ENCODE measurements around the gene FBXO24. TPM values are rescaled to one million over a fixed set of nuclear protein-coding genes. Genes with fewer than 3 reads are reported as not detected.
"Not testable (repeated sequence)": the region's sequence is repeated elsewhere in the genome, so short reads cannot be mapped to it uniquely, and the experiment has no call there.

The FBXO24 gene, protein sequence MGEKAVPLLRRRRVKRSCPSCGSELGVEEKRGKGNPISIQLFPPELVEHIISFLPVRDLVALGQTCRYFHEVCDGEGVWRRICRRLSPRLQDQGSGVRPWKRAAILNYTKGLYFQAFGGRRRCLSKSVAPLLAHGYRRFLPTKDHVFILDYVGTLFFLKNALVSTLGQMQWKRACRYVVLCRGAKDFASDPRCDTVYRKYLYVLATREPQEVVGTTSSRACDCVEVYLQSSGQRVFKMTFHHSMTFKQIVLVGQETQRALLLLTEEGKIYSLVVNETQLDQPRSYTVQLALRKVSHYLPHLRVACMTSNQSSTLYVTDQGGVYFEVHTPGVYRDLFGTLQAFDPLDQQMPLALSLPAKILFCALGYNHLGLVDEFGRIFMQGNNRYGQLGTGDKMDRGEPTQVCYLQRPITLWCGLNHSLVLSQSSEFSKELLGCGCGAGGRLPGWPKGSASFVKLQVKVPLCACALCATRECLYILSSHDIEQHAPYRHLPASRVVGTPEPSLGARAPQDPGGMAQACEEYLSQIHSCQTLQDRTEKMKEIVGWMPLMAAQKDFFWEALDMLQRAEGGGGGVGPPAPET
- total RNA-seq: 1 to 10 TPM; 1.4 to 2.1 TPM

DNA sequence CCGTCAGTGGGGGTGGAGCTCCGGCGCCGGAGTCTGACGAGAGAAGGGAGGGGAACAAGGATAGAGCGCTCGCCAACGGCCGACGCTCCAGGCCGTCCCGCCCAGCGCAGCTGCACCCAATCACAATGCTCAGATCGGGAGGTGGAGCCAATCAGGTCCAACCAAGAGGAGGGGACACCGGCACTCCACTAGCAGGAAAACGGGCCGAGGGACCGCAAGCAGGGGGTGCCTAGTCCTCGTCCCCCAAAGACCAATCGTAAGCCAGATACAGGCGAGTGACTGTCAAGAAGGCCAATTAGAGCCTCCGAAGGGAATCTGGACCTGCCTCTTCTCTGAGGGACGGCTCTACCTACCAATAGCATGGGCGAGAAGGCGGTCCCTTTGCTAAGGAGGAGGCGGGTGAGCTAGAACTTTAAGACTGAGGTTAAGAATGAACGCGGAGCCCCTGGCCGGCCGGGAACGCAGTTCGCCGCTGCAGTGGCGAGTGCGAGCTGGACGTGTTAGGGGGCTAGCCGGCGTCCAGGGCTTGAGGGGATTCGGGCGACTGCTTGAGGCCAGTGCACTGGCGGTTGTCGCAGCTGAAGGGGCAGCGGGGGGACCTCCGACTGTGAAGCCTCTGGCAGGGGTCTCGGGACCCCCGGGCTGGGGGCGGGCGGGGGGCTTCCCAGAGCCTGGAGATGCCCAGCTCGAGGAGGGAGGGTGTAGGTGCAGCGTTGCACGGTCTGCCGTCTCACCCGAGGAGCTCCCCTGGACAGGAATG lies at the start of gene FBXO24:
TSS of gene FBXO24 (plus strand) at position 63 of the 760 bp plus-strand sequence. CDS start at position 361, 298 bp downstream.
- H3K36me3 Mint-ChIP-seq (ENCODE audit: low read depth): peaks cover 2% of the 10 kb centered on the region
- H3K4me3 Mint-ChIP-seq: peak within 1 kb of the TSS; percentile 78
- DNase-seq: peak; percentile 100
- ChIA-PET POLR2A (interaction anchor here (0.6 to 2.7 kb wide), 19 partner anchors 9 to 366 kb away, joined by 3 to 13 read pairs (median 4); partner anchors contain the start of genes AGFG2, MEPCE, MOSPD3 and POP7), CTCF (interaction anchor here (0.7 to 4.2 kb wide), 25 partner anchors 8 to 266 kb away, joined by 3 to 19 read pairs (median 4); partner anchors contain the start of genes AGFG2, GIGYF1, MEPCE and MOSPD3)
- peak; percentile 86 for ATAC-seq
- peak within 1 kb of the TSS; percentile 82 for H3K27ac Mint-ChIP-seq
- H3K9me3 Mint-ChIP-seq (ENCODE audit: low read depth): no peaks in the 10 kb centered on the region
- H3K27me3 Mint-ChIP-seq: peaks cover 4% of the 10 kb centered on the region
- intact Hi-C loops (cut with DNase I, micrococcal nuclease): loop anchor here (1.0 to 5.0 kb wide), 17 partner anchors 18 to 666 kb away; partner anchors contain the start of genes AGFG2 (in 2 of the 2), GNB2 (in 2 of the 2), MOSPD3 (in 2 of the 2) and TSC22D4 (in 2 of the 2)
- H3K4me1 Mint-ChIP-seq: peaks cover 26% of the 10 kb centered on the region

DNA sequence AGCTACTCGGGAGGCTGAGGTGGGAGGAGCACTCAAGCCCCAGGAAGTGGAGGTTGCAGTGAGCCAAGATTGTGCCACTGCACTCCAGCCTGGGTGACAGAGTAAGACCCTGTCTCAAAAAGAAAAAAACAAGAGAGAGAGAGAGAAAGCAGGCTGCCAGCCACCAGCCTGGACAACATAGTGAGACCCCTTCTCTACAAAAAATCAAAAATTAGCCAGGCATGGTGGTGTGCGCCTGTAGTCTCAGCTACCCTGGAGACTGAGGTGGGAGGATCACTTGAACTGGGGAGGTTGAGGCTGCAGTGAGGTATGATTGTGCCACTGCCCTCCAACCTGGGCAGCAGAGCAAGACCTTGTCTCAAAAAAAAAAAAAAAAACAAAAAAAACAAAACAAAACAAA lies 49.4 kb upstream of the FBXO24 start:
- peaks cover 13% of the 10 kb centered on the region for H3K36me3 Mint-ChIP-seq (ENCODE audit: low read depth)
- H3K27me3 Mint-ChIP-seq; intact Hi-C loops (cut with DNase I, micrococcal nuclease); H3K9me3 Mint-ChIP-seq (ENCODE audit: low read depth); H3K4me3 Mint-ChIP-seq; ATAC-seq; POLR2A ChIA-PET; H3K27ac Mint-ChIP-seq; DNase-seq: not testable (repeated sequence)
- H3K4me1 Mint-ChIP-seq: peaks cover 21% of the 10 kb centered on the region
- CTCF ChIA-PET: interaction anchor here (0.6 to 1.5 kb wide), 2 partner anchors 9 to 22 kb away, joined by 3 to 4 read pairs; no protein-coding TSS in a partner anchor

DNA sequence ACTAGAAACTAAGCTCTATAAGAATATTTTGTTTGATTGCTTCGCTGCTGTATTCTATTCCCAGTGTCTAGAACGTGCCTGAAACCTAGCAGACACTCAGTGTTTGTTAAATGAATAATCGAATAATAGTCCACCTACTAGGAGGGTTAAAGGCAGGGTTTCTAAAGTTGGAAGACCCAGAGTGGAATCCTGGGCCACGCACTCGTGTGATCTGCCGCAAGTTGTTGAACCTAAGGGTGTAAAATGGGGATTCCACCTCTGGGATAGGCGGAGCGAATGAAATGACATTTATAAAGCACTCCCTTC lies 47.8 kb upstream of the FBXO24 start:
- Mint-ChIP-seq H3K9me3 (ENCODE audit: low read depth) (no peaks in the 10 kb centered on the region), H3K4me3 (peak overlapping the region; percentile 98), H3K27me3 (no peaks in the 10 kb centered on the region), H3K27ac (peak overlapping the region; percentile 93), H3K4me1 (peaks cover 37% of the 10 kb centered on the region), H3K36me3 (ENCODE audit: low read depth) (peaks cover 13% of the 10 kb centered on the region)
- no peak for ATAC-seq
- intact Hi-C loops (cut with DNase I, micrococcal nuclease): loop anchor here (1.0 kb wide), 3 partner anchors 21 to 102 kb away; partner anchors contain the start of genes PPP1R35 (in 1 of the 2) and TSC22D4 (in 1 of the 2)
- POLR2A ChIA-PET: interaction anchor here (1.2 to 1.5 kb wide), 2 partner anchors 21 to 45 kb away, joined by 3 to 4 read pairs; no protein-coding TSS in a partner anchor
- DNase-seq: no peak
- CTCF ChIA-PET: interaction anchor here (0.7 to 1.7 kb wide), 6 partner anchors 20 to 167 kb away, joined by 3 to 9 read pairs (median 4); partner anchors contain the start of gene POP7

DNA sequence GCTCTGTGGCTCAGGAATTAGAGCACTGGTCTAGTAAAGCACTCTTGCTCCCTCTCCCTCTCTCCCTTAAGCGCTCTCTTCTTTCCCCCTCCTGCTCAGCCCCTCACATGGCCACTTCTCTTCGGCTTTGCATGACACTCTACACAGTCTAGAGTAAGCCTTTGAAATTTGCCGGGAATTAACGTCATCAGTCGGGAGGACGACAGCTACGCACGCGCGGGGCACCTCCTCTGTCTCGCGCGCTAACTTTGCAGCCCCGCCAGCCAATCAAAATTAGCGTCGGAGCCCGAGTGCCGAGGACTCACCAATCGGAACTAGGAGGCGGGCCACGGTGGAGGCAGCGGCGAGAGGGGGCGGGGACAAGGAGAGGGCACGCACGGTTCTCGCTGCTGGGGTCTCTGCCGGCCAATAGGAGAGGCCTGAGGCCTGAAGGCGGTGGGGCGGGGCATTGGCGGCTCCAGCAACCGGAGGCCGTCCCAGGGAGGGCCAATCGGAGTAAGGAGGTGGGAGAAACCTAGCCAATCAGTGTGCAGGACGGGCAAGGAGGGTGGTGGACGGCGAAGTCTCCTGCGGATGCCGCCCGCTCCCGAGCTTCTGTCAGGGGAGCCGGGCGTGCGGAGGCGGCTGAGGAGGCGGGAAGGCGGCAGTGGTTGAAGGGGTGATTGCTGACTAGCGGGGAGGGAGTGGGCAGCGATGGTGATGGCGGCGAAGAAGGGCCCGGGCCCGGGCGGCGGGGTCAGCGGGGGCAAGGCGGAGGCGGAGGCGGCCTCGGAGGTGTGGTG lies 47.3 kb upstream of the FBXO24 start, which contains the start of gene AGFG2:
TSS of gene AGFG2 (plus strand) at position 550 of the 782 bp plus-strand sequence. CDS start at position 694, 144 bp downstream.
- H3K4me3 Mint-ChIP-seq: peak within 1 kb of the TSS; percentile 98
- intact Hi-C loops (cut with DNase I, micrococcal nuclease): loop anchor here (1.0 kb wide), 9 partner anchors 12 to 134 kb away; partner anchors contain the start of genes FBXO24 (in 2 of the 2), LRCH4 (in 2 of the 2), GNB2 (in 1 of the 2) and MEPCE (in 1 of the 2)
- peak within 1 kb of the TSS; percentile 95 for H3K27ac Mint-ChIP-seq
- peaks cover 42% of the 10 kb centered on the region for H3K4me1 Mint-ChIP-seq
- H3K36me3 Mint-ChIP-seq (ENCODE audit: low read depth): peaks cover 13% of the 10 kb centered on the region
- no peaks in the 10 kb centered on the region for H3K9me3 Mint-ChIP-seq (ENCODE audit: low read depth)
- DNase-seq (peak; percentile 100), ATAC-seq (peak; percentile 92)
- ChIA-PET POLR2A (interaction anchor here (0.6 to 1.5 kb wide), 5 partner anchors 21 to 170 kb away, joined by 3 to 8 read pairs (median 4); partner anchors contain the start of genes FBXO24, LRCH4 and MEPCE), CTCF (interaction anchor here (0.7 to 1.7 kb wide), 7 partner anchors 21 to 174 kb away, joined by 3 to 9 read pairs (median 4); partner anchors contain the start of genes FBXO24 and POP7)
- H3K27me3 Mint-ChIP-seq: no peaks in the 10 kb centered on the region

DNA sequence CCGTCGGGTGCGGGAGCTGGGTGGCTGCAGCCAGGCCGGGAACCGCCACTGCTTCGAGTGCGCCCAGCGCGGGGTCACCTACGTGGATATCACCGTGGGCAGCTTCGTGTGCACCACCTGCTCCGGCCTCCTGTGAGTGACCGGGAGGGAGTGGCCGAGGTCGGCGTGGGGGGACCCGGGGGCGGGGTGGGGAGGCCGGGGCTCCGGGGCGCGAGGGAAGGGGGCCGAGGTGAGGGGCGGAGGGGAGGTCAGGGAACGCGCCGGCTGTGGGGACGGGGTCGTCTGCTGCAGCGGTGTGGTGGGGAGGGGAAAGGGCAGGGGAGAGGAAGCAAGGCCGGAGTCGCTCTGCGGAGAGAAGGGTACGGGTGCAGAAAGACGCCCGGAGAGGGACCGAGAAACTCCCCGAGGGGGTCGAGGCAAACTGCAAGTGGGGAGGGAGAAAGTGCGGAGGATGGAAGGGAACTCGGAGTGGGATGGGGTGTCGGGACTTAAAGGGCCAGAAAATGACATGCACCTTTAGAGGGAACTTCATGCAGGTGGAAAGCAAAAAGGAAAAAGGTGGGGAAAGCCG lies 46.6 kb upstream of the FBXO24 start:
- CTCF ChIA-PET: interaction anchor here (0.7 to 1.7 kb wide), 4 partner anchors 20 to 175 kb away, joined by 3 to 5 read pairs (median 5); partner anchors contain the start of gene FBXO24

DNA sequence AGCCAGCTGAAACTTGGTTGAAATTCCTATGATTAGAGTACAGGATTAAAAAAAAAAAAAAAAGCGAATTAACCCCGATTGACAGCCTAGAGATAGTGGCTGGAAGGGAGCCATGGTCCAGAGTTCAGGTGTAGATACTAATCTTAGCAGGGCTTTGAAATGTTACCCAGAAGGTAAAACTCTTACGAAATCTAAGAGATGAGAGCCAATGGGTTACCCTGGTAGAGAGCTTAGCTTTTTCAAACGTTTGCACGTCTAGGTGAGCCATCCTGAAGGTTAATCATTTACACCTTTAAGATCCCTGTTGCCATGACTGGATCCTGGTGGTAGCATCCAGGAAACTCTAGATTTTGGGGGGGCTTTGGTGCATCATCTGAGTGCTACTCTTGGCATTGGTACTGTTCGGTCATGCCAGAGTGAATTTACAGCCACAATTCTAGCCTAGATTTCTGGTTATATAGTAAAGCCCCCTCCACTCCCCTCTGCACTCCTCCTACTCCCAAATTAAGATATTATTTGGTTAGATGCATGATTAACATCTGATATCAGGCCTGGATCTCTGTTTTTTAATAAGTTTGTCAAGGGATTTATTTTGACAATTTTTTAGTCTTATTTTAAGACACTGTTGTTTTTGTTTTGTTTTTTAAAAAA lies 45.9 kb upstream of the FBXO24 start:
- H3K4me3 Mint-ChIP-seq: peak overlapping the region; percentile 98
- no peaks in the 10 kb centered on the region for H3K27me3 Mint-ChIP-seq
- ChIA-PET CTCF (interaction anchor here (1.2 to 1.3 kb wide), 2 partner anchors 19 to 175 kb away, joined by 5 read pairs; no protein-coding TSS in a partner anchor), POLR2A (no interaction called here)
- H3K36me3 Mint-ChIP-seq (ENCODE audit: low read depth): peaks cover 14% of the 10 kb centered on the region
- ATAC-seq (no peak), DNase-seq (no peak)
- H3K4me1 Mint-ChIP-seq: peaks cover 56% of the 10 kb centered on the region
- no peaks in the 10 kb centered on the region for H3K9me3 Mint-ChIP-seq (ENCODE audit: low read depth)
- intact Hi-C loops (cut with DNase I, micrococcal nuclease): loop anchor here in 1 of 2 experiments (10.0 kb wide), 2 partner anchors 455 to 525 kb away; partner anchors contain the start of genes COPS6, ZKSCAN1 and ZNF3
- H3K27ac Mint-ChIP-seq: peak overlapping the region; percentile 85

More for the DNA sequence above, 46.6 kb upstream of the FBXO24 start:
- intact Hi-C loops (cut with DNase I, micrococcal nuclease): loop anchor here (1.0 to 10.0 kb wide), 8 partner anchors 12 to 525 kb away; partner anchors contain the start of genes FBXO24 (in 2 of the 2), LRCH4 (in 2 of the 2), COPS6 (in 1 of the 2) and GNB2 (in 1 of the 2)
- Mint-ChIP-seq H3K9me3 (ENCODE audit: low read depth) (no peaks in the 10 kb centered on the region), H3K27me3 (no peaks in the 10 kb centered on the region), H3K4me1 (peaks cover 49% of the 10 kb centered on the region), H3K4me3 (peak overlapping the region; percentile 98), H3K36me3 (ENCODE audit: low read depth) (peaks cover 13% of the 10 kb centered on the region), H3K27ac (peak overlapping the region; percentile 95)
- ATAC-seq (no peak), DNase-seq (peak; percentile 47)
- POLR2A ChIA-PET: interaction anchor here (1.2 to 1.5 kb wide), 3 partner anchors 20 to 46 kb away, joined by 3 to 8 read pairs (median 4); partner anchors contain the start of genes FBXO24 and LRCH4

DNA sequence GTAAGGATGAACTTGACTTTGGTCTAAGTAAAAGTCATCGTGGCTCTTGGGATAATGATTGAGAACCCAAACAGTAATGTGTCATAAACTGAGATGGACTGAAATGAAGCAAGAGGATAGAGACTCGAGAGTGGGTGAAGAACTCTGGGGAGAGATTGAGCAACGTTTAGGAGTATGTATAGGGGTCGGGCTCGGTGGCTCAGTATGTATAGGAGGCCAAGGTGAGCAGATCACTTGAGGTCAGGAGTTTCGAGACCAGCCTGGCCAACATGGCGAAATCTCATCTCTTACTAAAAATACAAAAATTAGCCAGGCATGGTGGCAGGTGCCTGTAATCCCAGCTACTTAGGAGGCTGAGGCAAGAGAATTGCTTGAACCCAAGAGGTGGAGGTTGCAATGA lies 44.8 kb upstream of the FBXO24 start:
- not testable (repeated sequence) for DNase-seq; H3K9me3 Mint-ChIP-seq (ENCODE audit: low read depth); H3K27me3 Mint-ChIP-seq; ATAC-seq
- peak overlapping the region; percentile 98 for H3K4me3 Mint-ChIP-seq
- H3K4me1 Mint-ChIP-seq: peaks cover 66% of the 10 kb centered on the region
- H3K36me3 Mint-ChIP-seq (ENCODE audit: low read depth): peaks cover 15% of the 10 kb centered on the region
- H3K27ac Mint-ChIP-seq: peak overlapping the region; percentile 99
- intact Hi-C loops (cut with DNase I, micrococcal nuclease): loop anchor here in 1 of 2 experiments (10.0 kb wide), 2 partner anchors 457 to 527 kb away; partner anchors contain the start of genes COPS6, ZKSCAN1 and ZNF3
- ChIA-PET POLR2A (interaction anchor here (1.3 kb wide), 1 partner anchor 14 kb away, joined by 5 read pairs; no protein-coding TSS in a partner anchor), CTCF (interaction anchor here (1.1 to 2.9 kb wide), 5 partner anchors 18 to 72 kb away, joined by 3 to 21 read pairs (median 5); partner anchors contain the start of gene TSC22D4)

DNA sequence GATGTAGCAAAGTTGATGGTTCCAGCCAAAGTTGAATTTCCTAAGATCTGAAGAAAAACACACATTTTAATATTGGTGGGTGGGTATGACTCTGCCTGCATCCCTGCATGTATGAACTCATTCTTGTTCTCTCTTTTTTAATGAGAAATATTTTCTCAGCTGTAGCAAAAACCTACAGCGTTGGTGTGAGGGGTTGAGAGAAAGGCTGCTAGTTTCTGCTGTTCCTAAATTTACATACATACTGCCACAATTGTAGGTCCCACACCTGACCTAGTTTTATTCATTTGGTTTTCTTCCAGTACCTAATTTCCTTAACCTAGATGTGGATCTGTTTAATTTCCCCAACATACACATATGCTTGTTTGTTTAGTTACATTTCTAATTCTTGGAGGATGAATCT lies 42.5 kb upstream of the FBXO24 start:
- Mint-ChIP-seq H3K4me1 (peaks cover 83% of the 10 kb centered on the region), H3K36me3 (ENCODE audit: low read depth) (peaks cover 25% of the 10 kb centered on the region), H3K9me3 (ENCODE audit: low read depth) (no peaks in the 10 kb centered on the region), H3K27me3 (no peaks in the 10 kb centered on the region), H3K4me3 (peak overlapping the region; percentile 98), H3K27ac (peak overlapping the region; percentile 99)
- ATAC-seq (no peak), DNase-seq (no peak)
- CTCF ChIA-PET: interaction anchor here (1.6 to 2.9 kb wide), 2 partner anchors 16 to 182 kb away, joined by 3 to 21 read pairs; no protein-coding TSS in a partner anchor
- POLR2A ChIA-PET: no interaction called here
- intact Hi-C loops (cut with DNase I, micrococcal nuclease): loop anchor here in 1 of 2 experiments (10.0 kb wide), 2 partner anchors 459 to 529 kb away; partner anchors contain the start of genes COPS6, ZKSCAN1 and ZNF3
